NCI-H82 treated with DMSO at 0.1 percent for 48 hours (cell line): ENCODE measurements around the gene CAPN8.

Experiments
- DNase-seq: peaks from one replicate; lab custom pipeline; 2025; ENCODE audit not compliant: unreplicated experiment; lab: John Stamatoyannopoulos, UW

The CAPN8 gene

GRCh38 chr1:223657978-223658377 is 7.5 kb downstream of the CAPN8 start:
- no peak for DNase-seq

DNA sequence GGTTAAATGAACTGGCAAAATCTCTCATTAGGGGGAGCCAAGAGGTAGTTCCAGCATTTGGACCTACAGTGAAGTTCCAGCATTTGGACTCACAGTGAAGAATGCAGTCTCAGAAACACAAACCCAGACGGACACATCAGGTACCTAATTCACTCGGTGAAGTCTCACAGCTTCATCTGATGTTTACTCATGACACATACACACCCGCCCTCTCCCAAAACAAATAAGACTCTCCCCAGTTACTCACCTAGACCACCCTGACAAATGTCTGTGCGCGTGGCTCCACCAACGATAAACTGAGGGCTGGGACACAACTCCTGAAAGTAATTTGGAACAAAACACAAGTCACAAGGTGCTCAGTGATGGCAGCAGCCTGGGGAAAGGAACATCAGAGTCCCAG is 11.4 kb downstream of the CAPN8 start:
- no peak for DNase-seq

- DNase-seq: no peak
Measured at GRCh38 chr1:223653431-223653830, 12.1 kb downstream of the CAPN8 start.

DNA sequence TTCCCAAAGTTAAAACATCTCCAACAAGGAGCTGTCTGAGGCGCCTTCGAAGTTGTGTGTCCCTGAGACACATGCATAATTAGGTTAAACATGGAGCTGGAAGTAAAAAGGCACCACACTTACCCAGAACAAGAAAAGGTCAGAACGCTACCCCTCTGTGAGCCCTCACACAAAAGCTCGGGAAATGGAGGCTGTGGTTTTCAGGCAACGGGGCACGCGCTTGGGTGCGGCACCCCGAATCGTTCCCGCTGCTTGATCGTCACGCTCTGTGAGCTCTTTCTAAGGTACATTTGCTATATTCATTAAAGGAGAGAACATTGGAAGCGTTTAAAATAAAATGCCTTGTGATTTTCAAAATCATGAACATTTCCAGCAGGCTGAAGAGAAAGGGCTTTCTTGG is 12.5 kb downstream of the CAPN8 start:
- no peak for DNase-seq

DNA sequence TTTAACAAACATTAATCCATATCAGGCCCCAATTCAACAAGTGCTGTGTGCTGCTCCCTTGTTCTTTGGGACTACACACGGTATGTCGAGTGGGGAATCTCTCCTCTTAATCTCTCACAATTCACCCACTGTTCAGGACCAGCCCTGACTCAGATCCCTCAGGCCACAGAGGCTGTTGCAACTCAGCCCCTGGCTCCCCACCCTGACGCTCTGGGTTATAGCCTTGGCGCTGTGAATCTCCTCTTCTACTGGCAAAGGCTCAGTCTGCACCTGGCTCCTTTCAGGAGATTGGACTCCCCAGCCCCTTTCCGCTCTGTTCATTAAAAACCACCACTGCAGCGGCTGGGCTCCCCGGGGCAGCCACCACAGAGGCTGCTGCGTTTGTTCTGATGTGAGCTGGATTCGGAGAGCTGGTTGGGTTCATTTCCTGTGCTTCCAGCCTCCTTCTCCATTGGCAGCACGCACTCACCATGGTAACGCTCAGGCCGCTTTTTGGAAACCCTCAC is 13.0 kb downstream of the CAPN8 start:
- DNase-seq: no peak

GRCh38 chr1:223651291-223651991 is 14.1 kb downstream of the CAPN8 start:
- DNase-seq: no peak

GRCh38 chr1:223650465-223650864 is 15.0 kb downstream of the CAPN8 start:
- DNase-seq: no peak

GRCh38 chr1:223649222-223649621 is 16.3 kb downstream of the CAPN8 start:
- DNase-seq: no peak

DNA sequence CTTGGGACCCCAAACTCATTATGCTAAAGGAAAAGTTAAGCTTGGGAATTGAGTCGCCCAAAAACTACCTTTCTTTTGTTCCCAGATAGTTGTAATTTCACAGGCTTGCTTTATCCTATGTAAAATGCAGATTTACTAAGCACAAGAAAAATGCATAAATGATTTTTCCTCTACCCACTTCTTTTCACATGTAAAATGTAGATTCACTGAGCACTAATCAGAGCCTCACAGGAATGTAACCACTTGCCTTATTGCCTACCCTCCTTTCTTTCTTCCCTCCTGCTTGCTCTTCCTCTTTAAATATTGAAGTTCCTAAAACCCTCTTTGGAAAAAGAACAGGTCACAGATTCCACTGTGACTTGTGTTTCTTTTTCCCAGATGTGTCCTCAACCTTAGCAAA is 18.3 kb downstream of the CAPN8 start:
- no peak for DNase-seq

DNA sequence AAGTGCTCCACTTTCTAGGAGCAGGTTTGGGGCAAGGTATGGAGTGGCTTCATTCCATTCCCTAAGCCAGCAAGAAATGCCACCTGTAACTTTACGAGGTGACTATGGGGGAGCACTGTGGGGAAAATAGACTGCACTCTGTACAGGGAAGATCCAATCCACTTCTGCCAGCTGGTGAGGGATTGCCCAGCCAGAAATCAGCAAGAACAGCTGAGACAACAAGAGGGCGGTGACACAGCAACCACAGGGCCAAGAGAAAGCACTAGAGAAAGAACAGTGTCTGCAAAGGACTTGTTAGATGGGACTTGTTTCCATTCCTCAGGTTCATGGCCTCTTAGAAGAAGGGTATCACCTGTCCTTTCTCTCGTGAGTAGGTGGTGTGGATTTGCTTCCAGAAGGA is 19.6 kb downstream of the CAPN8 start:
- peak; percentile 46 for DNase-seq

DNA sequence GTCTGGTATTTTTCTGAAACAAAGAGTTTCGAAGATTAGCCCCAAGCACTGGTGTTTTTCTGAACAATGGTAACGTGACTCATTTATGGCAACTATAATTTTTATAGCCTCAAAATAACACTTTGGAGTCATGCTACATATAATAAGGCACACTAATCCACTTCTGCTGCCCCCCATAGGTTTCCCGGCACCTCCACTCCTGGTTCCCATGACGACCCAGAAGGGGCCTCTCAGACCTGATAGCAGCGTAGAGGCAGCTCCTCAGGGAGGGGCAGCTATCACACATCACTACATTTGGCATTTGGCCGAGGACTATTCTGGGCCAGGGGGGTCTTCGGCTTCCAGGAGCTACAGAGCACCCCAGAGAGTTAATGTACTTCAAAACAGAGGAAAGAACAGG is 23.3 kb downstream of the CAPN8 start:
- DNase-seq: no peak

DNA sequence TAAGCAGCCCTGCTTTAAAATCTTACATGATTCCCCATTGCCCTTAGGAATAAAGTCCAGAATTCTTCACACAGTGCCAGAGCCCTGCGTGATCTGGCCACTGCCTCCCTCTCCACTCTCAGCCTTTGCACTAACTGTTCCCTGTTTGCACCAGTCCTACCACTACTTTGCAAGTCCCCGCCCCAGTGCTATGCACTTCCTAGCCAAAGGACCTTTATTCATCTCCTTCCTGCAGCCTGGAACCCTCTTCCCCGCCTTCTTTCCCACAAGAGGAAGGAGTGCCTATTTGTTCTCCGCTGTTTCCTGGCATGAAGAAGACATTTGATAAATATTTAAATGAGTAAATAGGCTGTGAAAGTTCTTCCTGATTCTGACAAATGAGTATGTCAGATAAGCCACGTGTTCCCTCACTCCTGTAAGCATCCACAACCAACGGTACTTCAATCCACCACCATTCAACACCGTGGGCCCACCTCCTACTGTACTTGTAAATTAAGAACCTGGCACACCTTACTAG is 23.9 kb downstream of the CAPN8 start:
- no peak for DNase-seq

DNA sequence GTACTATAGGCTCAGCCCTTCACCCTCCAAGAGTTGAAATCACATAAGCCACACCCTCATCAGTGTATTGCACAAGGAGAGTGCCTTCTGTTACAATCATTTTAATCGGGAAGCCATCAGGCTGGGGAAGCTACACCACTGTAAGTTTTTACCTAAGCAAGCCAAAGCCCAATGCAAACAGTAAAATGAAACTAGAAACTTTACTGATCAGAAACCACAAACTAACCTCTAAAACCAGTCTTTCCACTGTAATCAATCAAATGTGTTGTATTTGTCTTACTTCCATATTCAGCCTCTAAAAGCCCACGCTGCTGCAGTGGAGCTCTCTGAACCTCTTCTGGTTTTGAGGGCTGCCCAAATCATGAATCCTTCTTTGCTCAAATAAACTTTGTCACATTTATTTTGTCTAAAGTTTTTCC is 26.2 kb downstream of the CAPN8 start:
- no peak for DNase-seq

DNA sequence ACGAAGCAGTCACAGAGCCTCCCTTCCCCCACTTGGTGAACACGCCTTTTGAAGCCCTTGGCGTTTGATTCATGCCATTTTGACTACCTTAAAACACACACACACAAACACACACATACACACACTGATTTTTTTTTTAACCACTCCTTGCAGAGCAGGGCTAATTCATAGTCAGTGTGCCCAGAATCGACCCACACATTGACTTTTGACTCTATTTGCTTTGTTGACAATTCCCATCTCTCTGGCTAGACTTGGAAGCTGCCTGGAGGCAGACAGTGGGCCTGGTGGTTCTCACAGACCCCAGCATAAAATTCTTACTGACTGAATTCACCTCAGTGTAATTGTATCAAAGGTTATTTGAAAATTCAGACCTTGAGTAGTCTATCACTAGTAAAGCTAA is 30.3 kb downstream of the CAPN8 start:
- no peak for DNase-seq

DNA sequence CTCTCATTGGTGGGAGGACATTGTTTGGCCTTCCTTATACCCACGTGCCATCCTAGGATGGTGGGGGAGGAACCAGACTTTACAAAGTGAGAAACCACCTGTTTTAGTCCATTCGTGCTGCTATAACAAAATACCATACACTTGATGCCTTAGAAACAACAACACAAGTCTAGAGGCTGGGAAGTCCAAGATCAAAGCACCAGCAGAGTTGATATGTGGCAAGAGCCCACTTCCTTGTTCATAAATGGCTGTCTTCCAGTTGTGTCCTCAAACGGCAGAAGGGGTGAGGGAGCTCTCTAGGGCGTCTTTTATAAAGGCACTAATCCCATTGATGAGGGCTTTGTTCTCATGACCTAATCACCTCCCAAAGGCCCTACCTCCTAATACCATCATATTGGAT is 31.1 kb downstream of the CAPN8 start:
- DNase-seq: no peak

GRCh38 chr1:223631956-223632355 is 33.5 kb downstream of the CAPN8 start:
- no peak for DNase-seq

DNA sequence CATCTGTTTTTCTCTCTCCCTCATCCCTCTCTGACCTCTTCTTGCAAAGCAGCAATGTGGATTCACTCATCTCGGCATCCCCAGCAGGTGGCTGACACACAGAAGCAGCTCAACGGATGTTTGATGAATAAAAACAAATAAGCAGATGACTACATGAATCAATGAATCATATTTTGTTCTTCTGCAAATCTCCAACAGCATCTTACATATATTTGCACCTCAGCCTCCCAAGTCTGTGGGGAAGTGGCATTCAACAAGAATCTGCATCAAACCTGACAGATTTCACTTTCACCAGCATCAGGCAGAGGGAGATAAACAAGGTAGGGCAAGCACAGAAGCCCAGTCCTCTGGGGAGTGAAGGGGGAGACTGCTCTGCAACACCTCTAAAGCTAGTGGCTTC is 34.0 kb downstream of the CAPN8 start:
- no peak for DNase-seq

DNA sequence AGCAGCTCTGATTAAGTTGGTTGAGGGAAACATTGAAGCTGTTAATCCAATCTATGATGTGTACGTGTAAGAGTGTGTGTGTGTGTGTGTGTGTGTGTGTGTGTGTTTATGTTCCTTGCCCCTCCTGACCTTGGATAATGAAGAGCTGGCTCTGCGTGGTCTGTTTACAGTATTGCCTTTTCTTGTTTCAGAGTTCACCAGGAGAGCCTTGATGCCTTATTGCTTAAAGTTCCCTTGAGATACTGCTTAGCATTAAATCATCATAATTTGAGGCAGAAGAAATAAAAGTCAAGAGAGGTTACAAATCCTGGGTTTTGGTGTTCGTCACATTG is 36.4 kb downstream of the CAPN8 start:
- DNase-seq: no peak

GRCh38 chr1:223628233-223629125 is 37.0 kb downstream of the CAPN8 start:
- DNase-seq: peak; percentile 22

DNA sequence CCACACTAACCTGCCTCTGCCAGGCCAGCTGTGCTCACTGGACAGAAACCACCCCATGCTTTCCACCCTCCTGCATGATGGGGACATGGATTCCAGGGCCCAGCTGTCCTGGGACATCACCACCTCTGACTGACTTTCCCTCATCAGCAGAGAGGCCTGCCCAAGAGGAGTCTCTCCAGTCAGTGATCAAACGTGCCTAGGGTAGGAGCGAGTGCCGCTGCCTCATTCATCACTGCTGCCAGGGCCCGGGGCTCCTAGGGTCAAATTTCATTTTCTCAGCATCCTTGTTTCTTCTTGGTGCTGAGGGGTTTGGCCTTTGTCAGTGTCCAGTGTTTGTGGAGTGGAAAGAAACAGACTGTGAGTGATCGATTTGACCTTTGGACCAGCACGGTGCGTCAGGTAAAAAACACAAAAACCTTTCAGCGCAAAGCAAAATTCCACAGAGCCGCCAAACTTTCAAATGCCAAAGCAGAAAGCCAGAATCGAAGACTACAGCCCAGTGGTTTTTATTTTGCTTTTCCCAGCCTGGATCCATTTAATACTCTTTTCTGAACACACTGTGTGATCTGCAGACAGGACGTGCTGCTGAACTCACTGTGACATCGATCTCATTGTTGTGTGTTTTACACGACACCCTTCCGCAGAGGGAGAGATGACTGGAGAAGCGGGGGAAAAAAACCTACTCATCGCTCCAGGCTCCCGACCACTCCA is 43.2 kb downstream of the CAPN8 start:
- DNase-seq: no peak

DNA sequence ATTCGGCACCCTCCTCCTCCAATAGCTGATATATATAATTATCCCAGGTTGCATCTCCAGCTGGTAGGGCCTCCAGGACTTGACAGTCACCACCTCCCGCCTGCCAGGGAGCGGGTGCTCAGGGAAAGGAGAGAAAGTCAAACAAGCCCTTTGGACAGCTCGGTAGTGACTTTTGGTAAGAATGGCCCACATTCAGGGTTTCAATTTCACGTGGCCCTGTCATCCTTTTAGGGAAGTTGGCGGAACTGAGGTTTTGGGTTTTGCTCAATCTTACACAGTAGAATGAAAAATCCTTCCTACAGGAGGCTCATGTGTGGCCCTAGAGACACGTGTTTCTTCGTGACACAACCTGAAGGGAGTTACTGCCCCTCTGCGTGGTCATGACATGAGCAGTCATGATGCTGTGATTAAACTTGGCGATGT is 44.2 kb downstream of the CAPN8 start:
- no peak for DNase-seq
